GM19468 (cell line): ENCODE results near the gene USP24.

Source experiments
- ATAC-seq: cut with Tn5 transposase; IDR thresholded peaks from one replicate; pipeline ENCODE4 v1.9.1; 2021; ENCODE audit warnings: mild to moderate bottlenecking, moderate library complexity, moderate number of reproducible peaks; ENCODE audit not compliant: unreplicated experiment; ENCODE audit errors: extremely low read depth

The USP24 gene

GRCh38 chr1:55074455-55074854 lies 140.7 kb downstream of the USP24 start:
- no peak for ATAC-seq

- ATAC-seq: no peak
Observed at GRCh38 chr1:55073187-55073916, 141.8 kb downstream of the USP24 start.

- ATAC-seq: no peak
Observed at GRCh38 chr1:55071477-55071876, 143.7 kb downstream of the USP24 start.

- no peak for ATAC-seq
Observed at GRCh38 chr1:55070293-55071164, 144.6 kb downstream of the USP24 start.

GRCh38 chr1:55069280-55069679 lies 145.9 kb downstream of the USP24 start:
- ATAC-seq: no peak

- ATAC-seq: no peak
Observed at GRCh38 chr1:55068638-55069037, 146.5 kb downstream of the USP24 start.

GRCh38 chr1:55067914-55068313 lies 147.2 kb downstream of the USP24 start:
- no peak for ATAC-seq

GRCh38 chr1:55067022-55067778 lies 148.0 kb downstream of the USP24 start:
- ATAC-seq: no peak

GRCh38 chr1:55065648-55066047 lies 149.5 kb downstream of the USP24 start:
- ATAC-seq: no peak

GRCh38 chr1:55064861-55065263 lies 150.3 kb downstream of the USP24 start:
- ATAC-seq: no peak

GRCh38 chr1:55064071-55064581 lies 151.0 kb downstream of the USP24 start:
- no peak for ATAC-seq

GRCh38 chr1:55063577-55063942 lies 151.6 kb downstream of the USP24 start:
- ATAC-seq: no peak

- ATAC-seq: no peak
Observed at GRCh38 chr1:55062801-55063576, 152.2 kb downstream of the USP24 start.

- no peak for ATAC-seq
Observed at GRCh38 chr1:55061706-55062321, 153.3 kb downstream of the USP24 start.

GRCh38 chr1:55061000-55061705 lies 154.0 kb downstream of the USP24 start:
- no peak for ATAC-seq

- no peak for ATAC-seq
Observed at GRCh38 chr1:55060133-55060999, 154.8 kb downstream of the USP24 start.

GRCh38 chr1:55059302-55060132 lies 155.6 kb downstream of the USP24 start:
- no peak for ATAC-seq
